DMS114 treated with DMSO at 0.1 percent for 48 hours (cell line): Measurements from ENCODE around the gene SIGLEC7.

Experiments used
- DNase-seq: peaks from one replicate; lab custom pipeline; 2025; ENCODE audit not compliant: unreplicated experiment; lab: John Stamatoyannopoulos, UW

Gene SIGLEC7

GRCh38 chr19:51142119-51142518 is at the start of gene SIGLEC7:
SIGLEC7 (plus strand) TSS chr19:51142301; CDS start chr19:51142370, 69 bp downstream.
- no peak for DNase-seq

- DNase-seq: no peak
These were observed 49.0 kb upstream of the SIGLEC7 start for GRCh38 chr19:51093101-51093500.

- no peak for DNase-seq
These were observed 48.4 kb upstream of the SIGLEC7 start for GRCh38 chr19:51093510-51094345.

- DNase-seq: no peak
These were observed 47.3 kb upstream of the SIGLEC7 start for GRCh38 chr19:51094696-51095279.

- DNase-seq: no peak
These were observed 45.5 kb upstream of the SIGLEC7 start for GRCh38 chr19:51096473-51097165.

- no peak for DNase-seq
These were observed 44.8 kb upstream of the SIGLEC7 start for GRCh38 chr19:51097166-51097738.

- DNase-seq: no peak
These were observed 44.3 kb upstream of the SIGLEC7 start for GRCh38 chr19:51097796-51098195.

GRCh38 chr19:51098365-51099046 is 43.6 kb upstream of the SIGLEC7 start:
- DNase-seq: no peak

GRCh38 chr19:51099047-51099382 is 43.1 kb upstream of the SIGLEC7 start:
- no peak for DNase-seq

GRCh38 chr19:51100601-51101000 is 41.5 kb upstream of the SIGLEC7 start:
- no peak for DNase-seq

GRCh38 chr19:51101171-51101865 is 40.8 kb upstream of the SIGLEC7 start:
- no peak for DNase-seq

- no peak for DNase-seq
These were observed 39.1 kb upstream of the SIGLEC7 start for GRCh38 chr19:51102991-51103390.

- no peak for DNase-seq
These were observed 38.2 kb upstream of the SIGLEC7 start for GRCh38 chr19:51103926-51104341.

- DNase-seq: no peak
These were observed 34.6 kb upstream of the SIGLEC7 start for GRCh38 chr19:51107406-51108065.

- peak; percentile 94 for DNase-seq
These were observed 33.9 kb upstream of the SIGLEC7 start, which contains the start of gene CTU1 for GRCh38 chr19:51108066-51108804. CTU1 (minus strand) TSS chr19:51108409; CDS start chr19:51104569, 3,840 bp downstream.

GRCh38 chr19:51108805-51109146 is 33.3 kb upstream of the SIGLEC7 start:
- DNase-seq: no peak

GRCh38 chr19:51110666-51110971 is 31.5 kb upstream of the SIGLEC7 start:
- no peak for DNase-seq

GRCh38 chr19:51111606-51112005 is 30.5 kb upstream of the SIGLEC7 start:
- no peak for DNase-seq

- DNase-seq: no peak
These were observed 27.9 kb upstream of the SIGLEC7 start for GRCh38 chr19:51114087-51114729.
